ENCODE measurements around the gene IRX1.

GRCh38 chr5:3615217-3615616 lies 19.6 kb downstream of the IRX1 start:
- TF ChIP-seq POLR2A (IDR thresholded peaks at IDR 0.05) (no peak), CTCF (IDR thresholded peaks at IDR 0.05) (no peak), POLR2AphosphoS5 (IDR thresholded peaks at IDR 0.05) (no peak), EP300 (IDR thresholded peaks at IDR 0.05) (no peak)

Measured in sigmoid colon (tissue), 4 donors.